ENCODE results near the gene CLCN2.
A peak's percentile ranks its signal among the peaks of the same experiment; 100 is the strongest.

Gene CLCN2

DNA sequence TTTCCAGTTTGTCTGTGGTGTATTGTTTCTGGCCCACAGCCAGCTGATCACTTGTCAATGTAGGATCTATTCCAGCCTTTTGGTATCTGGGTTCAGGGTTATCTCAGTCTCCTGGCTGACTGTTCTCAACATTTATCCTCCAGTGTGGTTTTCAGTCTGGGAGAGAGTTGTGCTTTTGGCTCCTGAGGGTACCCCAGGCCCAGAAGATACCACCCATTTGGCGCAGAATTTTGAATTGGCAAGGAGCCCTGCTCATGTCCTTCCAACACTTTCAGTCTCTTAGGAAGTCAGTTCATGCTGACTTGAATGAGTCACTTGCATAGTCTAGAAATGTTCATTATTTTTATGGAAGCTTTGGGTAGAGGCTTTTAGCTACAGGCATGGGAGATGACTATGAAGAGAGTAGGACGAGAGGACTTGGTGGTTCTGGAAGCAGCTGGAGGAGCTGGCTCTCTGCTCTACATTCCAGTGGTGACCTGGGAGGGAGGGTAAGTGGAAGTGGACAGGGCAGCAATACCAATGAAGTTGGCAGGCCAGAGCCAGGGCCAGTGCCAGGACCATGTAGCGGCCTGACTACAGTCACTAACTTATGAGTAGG is 7.3 kb upstream of the CLCN2 start:
- ATAC-seq, result peak; percentile 26

DNA sequence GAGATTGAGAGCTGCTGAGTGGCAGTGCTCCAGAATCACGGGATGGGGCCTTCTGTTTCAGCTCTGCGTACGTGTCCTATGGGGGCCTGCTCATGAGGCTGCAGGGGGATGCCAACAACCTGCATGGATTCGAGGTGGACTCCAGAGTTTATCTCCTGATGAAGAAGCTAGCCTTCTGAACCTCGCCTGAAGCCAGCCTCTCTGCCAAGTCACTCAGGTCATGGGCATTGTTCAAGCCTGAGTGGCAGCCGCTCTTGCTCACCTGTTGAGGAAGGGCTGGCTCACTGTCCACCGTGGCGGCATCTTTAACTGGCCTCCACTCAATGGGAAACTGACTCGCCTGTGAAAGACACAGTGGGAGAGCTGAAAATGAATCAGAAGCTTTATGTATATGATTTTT is 6.7 kb upstream of the CLCN2 start:
- TF ChIP-seq ZNF8 (CRISPR knock-in tag; IDR thresholded peaks at IDR 0.05), result no peak
- TF ChIP-seq ESRRG (CRISPR knock-in tag; IDR thresholded peaks at IDR 0.05), result no peak

More for the DNA sequence above, 7.3 kb upstream of the CLCN2 start:
- no peak for TF ChIP-seq ZNF565 (CRISPR knock-in tag; conservative IDR thresholded peaks at IDR 0.05; ENCODE audit: low read depth)
- TF ChIP-seq, protein P1, sequence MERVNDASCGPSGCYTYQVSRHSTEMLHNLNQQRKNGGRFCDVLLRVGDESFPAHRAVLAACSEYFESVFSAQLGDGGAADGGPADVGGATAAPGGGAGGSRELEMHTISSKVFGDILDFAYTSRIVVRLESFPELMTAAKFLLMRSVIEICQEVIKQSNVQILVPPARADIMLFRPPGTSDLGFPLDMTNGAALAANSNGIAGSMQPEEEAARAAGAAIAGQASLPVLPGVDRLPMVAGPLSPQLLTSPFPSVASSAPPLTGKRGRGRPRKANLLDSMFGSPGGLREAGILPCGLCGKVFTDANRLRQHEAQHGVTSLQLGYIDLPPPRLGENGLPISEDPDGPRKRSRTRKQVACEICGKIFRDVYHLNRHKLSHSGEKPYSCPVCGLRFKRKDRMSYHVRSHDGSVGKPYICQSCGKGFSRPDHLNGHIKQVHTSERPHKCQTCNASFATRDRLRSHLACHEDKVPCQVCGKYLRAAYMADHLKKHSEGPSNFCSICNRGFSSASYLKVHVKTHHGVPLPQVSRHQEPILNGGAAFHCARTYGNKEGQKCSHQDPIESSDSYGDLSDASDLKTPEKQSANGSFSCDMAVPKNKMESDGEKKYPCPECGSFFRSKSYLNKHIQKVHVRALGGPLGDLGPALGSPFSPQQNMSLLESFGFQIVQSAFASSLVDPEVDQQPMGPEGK (CRISPR knock-in tag; IDR thresholded peaks at IDR 0.05; ENCODE audit: borderline replicate concordance), result no peak
- no peak for TF ChIP-seq ZNF70 (CRISPR knock-in tag; IDR thresholded peaks at IDR 0.05)
- no peak for TF ChIP-seq RARB (CRISPR knock-in tag; IDR thresholded peaks at IDR 0.05)
- no peak for TF ChIP-seq TCF4 (CRISPR knock-in tag; IDR thresholded peaks at IDR 0.05; ENCODE audit: borderline replicate concordance)
- TF ChIP-seq, protein P2, sequence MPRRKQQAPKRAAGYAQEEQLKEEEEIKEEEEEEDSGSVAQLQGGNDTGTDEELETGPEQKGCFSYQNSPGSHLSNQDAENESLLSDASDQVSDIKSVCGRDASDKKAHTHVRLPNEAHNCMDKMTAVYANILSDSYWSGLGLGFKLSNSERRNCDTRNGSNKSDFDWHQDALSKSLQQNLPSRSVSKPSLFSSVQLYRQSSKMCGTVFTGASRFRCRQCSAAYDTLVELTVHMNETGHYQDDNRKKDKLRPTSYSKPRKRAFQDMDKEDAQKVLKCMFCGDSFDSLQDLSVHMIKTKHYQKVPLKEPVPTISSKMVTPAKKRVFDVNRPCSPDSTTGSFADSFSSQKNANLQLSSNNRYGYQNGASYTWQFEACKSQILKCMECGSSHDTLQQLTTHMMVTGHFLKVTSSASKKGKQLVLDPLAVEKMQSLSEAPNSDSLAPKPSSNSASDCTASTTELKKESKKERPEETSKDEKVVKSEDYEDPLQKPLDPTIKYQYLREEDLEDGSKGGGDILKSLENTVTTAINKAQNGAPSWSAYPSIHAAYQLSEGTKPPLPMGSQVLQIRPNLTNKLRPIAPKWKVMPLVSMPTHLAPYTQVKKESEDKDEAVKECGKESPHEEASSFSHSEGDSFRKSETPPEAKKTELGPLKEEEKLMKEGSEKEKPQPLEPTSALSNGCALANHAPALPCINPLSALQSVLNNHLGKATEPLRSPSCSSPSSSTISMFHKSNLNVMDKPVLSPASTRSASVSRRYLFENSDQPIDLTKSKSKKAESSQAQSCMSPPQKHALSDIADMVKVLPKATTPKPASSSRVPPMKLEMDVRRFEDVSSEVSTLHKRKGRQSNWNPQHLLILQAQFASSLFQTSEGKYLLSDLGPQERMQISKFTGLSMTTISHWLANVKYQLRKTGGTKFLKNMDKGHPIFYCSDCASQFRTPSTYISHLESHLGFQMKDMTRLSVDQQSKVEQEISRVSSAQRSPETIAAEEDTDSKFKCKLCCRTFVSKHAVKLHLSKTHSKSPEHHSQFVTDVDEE (CRISPR knock-in tag; IDR thresholded peaks at IDR 0.05), result no peak
- no peak for TF ChIP-seq SNAI2 (CRISPR knock-in tag; IDR thresholded peaks at IDR 0.05)
- TF ChIP-seq BACH2 (CRISPR knock-in tag; IDR thresholded peaks at IDR 0.05; ENCODE audit: borderline replicate concordance), result no peak
- no peak for TF ChIP-seq TOX (CRISPR knock-in tag; IDR thresholded peaks at IDR 0.05; ENCODE audit: borderline replicate concordance)
- TF ChIP-seq ZC3H10 (CRISPR knock-in tag; IDR thresholded peaks at IDR 0.05), result no peak
- TF ChIP-seq, protein P3, sequence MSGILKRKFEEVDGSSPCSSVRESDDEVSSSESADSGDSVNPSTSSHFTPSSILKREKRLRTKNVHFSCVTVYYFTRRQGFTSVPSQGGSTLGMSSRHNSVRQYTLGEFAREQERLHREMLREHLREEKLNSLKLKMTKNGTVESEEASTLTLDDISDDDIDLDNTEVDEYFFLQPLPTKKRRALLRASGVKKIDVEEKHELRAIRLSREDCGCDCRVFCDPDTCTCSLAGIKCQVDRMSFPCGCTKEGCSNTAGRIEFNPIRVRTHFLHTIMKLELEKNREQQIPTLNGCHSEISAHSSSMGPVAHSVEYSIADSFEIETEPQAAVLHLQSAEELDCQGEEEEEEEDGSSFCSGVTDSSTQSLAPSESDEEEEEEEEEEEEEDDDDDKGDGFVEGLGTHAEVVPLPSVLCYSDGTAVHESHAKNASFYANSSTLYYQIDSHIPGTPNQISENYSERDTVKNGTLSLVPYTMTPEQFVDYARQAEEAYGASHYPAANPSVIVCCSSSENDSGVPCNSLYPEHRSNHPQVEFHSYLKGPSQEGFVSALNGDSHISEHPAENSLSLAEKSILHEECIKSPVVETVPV (CRISPR knock-in tag; IDR thresholded peaks at IDR 0.05), result no peak
- TF ChIP-seq ZFP30 (CRISPR knock-in tag; IDR thresholded peaks at IDR 0.05), result no peak
- TF ChIP-seq GLIS3 (CRISPR knock-in tag; IDR thresholded peaks at IDR 0.05), result no peak
- TF ChIP-seq OSR1 (CRISPR knock-in tag; IDR thresholded peaks at IDR 0.05), result no peak
- TF ChIP-seq PPARA (CRISPR knock-in tag; IDR thresholded peaks at IDR 0.05; ENCODE audit: borderline replicate concordance), result no peak
- TF ChIP-seq ZFP3 (CRISPR knock-in tag; IDR thresholded peaks at IDR 0.05), result no peak
- TF ChIP-seq, protein P4, sequence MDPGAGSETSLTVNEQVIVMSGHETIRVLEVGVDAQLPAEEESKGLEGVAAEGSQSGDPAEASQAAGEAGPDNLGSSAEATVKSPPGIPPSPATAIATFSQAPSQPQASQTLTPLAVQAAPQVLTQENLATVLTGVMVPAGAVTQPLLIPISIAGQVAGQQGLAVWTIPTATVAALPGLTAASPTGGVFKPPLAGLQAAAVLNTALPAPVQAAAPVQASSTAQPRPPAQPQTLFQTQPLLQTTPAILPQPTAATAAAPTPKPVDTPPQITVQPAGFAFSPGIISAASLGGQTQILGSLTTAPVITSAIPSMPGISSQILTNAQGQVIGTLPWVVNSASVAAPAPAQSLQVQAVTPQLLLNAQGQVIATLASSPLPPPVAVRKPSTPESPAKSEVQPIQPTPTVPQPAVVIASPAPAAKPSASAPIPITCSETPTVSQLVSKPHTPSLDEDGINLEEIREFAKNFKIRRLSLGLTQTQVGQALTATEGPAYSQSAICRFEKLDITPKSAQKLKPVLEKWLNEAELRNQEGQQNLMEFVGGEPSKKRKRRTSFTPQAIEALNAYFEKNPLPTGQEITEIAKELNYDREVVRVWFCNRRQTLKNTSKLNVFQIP (CRISPR knock-in tag; IDR thresholded peaks at IDR 0.05; ENCODE audit: borderline replicate concordance, low read depth), result no peak

DNA sequence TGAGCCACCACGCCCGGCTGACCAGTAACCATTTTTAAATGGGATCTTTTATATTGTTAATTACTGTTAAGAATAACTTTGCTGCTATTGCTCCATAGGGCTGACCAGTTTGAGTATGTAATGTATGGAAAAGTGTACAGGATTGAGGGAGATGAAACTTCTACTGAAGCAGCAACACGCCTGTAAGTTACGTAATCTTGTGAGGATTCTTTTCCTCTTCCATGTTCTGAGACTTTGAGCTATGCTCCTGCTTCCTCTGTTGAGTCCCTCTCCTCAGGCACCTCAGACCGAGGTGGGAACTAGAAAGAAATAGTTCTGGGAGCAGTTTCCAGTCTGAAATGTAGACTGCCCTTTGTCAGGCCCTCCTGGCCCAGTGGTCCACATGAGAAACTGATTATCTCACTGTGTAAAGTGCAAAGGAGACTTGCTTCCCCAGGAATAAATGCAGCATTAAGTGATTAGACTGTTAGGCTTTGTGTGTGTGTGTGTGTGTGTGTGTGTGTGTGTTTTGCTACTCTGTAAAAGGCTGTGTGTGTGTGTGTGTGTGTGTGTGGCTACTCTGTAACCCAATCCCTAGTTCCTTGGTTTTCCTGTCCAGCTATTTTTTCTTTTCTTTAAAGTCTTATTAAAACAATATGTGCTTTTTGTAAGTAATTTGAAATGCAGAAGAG is 5.3 kb upstream of the CLCN2 start:
- TF ChIP-seq ISL1 (CRISPR knock-in tag; IDR thresholded peaks at IDR 0.05) (no peak), ZFP30 (CRISPR knock-in tag; IDR thresholded peaks at IDR 0.05) (no peak)
- ATAC-seq, result no peak

More for the DNA sequence above, 6.7 kb upstream of the CLCN2 start:
- ATAC-seq, result no peak
